ENCODE data around the gene RPS27.

Gene RPS27

DNA sequence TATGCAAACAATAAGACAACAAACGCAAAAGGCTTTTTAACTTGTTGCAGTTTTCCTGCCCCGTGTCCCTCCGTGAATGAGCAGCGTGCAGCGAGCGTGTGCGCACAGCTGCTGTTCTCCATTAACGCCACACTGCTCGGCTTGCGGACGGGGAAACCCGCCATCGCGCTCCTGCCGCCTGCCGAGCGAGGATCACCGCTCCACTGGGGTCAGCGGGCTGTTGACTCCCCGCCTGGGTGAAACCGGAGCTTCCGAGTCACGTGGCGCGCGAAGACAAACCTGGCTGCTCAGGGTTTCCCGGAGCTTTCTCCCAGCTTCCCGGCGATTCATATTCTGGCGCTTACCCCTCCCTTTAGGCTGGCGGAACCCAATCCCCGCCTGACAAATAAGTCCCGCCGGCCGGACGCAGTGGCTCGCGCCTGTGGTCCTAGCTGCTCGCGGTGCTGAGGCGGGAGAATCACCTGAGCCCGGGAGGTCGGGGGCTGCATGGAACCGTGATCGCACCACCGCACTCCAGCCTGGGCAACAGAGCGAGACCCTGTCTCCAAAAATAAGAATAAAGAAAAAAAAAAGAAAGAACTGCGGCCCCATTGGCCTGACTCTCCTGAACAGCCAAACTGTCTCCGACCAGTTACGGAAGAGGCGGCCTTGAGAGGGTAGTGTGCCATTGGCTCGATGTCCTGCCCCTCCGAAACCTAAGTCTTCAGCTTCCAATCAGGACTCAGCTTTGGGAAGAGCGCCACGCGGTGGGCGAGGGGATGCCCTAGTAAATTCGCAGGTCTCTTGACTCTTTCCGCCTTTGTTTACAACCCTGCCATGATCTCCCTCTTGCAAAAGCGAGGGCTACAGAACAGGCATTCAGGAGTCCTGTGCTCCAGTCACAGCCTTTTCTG is 23.2 kb upstream of the RPS27 start, which contains the start of gene CREB3L4:
Gene CREB3L4 (plus strand): TSS at position 796 of the 893 bp plus-strand sequence. CDS start 624 bp downstream, outside the sequence.
- TF ChIP-seq, protein P1, sequence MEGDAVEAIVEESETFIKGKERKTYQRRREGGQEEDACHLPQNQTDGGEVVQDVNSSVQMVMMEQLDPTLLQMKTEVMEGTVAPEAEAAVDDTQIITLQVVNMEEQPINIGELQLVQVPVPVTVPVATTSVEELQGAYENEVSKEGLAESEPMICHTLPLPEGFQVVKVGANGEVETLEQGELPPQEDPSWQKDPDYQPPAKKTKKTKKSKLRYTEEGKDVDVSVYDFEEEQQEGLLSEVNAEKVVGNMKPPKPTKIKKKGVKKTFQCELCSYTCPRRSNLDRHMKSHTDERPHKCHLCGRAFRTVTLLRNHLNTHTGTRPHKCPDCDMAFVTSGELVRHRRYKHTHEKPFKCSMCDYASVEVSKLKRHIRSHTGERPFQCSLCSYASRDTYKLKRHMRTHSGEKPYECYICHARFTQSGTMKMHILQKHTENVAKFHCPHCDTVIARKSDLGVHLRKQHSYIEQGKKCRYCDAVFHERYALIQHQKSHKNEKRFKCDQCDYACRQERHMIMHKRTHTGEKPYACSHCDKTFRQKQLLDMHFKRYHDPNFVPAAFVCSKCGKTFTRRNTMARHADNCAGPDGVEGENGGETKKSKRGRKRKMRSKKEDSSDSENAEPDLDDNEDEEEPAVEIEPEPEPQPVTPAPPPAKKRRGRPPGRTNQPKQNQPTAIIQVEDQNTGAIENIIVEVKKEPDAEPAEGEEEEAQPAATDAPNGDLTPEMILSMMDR (IDR thresholded peaks at IDR 0.05; ENCODE audit: control insufficient read depth, insufficient read depth, low read depth, low read length, missing control alignments), result peak; percentile 42

DNA sequence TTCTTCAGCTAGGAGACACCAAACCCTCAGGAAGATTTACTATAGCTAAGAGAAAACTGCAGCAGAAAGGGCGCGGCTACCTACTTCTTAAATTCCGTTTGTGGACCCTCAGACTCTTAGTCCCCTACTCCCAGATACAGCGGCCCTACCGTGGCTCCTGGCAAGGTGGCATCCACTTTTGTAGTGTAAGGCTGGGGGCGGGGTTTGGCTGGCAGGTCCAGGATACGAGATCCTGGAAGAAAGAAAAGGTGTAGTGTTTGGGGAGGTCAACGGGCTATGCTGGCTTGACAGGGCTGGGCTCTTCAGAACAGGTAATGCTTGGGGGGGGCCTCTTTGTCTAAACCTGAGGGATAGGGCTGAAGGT is 22.6 kb upstream of the RPS27 start:
- TF ChIP-seq, protein P1 (IDR thresholded peaks at IDR 0.05; ENCODE audit: control insufficient read depth, insufficient read depth, low read depth, low read length, missing control alignments), result no peak
- DNase-seq (ENCODE audit: low read depth), result no peak

More for the DNA sequence above, 23.2 kb upstream of the RPS27 start, which contains the start of gene CREB3L4:
- peak within 1 kb of the TSS; percentile 62 for H3K4me3 ChIP-seq (ENCODE audit: control insufficient read depth, low read depth, low read length)
- DNase-seq (ENCODE audit: low read depth), result peak; percentile 89

DNA sequence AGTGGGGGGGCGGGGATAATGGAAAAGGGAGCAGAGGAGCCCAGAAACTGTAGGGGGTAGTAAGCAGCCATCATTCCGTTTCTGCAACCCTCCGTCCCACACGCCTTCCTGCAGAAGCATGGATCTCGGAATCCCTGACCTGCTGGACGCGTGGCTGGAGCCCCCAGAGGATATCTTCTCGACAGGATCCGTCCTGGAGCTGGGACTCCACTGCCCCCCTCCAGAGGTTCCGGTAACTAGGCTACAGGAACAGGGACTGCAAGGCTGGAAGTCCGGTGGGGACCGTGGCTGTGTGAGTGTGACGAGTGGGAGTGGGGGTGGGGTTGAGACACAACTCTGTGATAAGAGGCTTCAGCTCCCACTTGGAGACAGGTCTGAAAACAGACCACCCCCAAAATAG is 22.2 kb upstream of the RPS27 start:
- TF ChIP-seq, protein P1 (IDR thresholded peaks at IDR 0.05; ENCODE audit: control insufficient read depth, insufficient read depth, low read depth, low read length, missing control alignments), result no peak
- no peak for DNase-seq (ENCODE audit: low read depth)
- H3K4me3 ChIP-seq (ENCODE audit: control insufficient read depth, low read depth, low read length), result peak overlapping the region; percentile 62

More for the DNA sequence above, 22.6 kb upstream of the RPS27 start:
- peak overlapping the region; percentile 62 for H3K4me3 ChIP-seq (ENCODE audit: control insufficient read depth, low read depth, low read length)

DNA sequence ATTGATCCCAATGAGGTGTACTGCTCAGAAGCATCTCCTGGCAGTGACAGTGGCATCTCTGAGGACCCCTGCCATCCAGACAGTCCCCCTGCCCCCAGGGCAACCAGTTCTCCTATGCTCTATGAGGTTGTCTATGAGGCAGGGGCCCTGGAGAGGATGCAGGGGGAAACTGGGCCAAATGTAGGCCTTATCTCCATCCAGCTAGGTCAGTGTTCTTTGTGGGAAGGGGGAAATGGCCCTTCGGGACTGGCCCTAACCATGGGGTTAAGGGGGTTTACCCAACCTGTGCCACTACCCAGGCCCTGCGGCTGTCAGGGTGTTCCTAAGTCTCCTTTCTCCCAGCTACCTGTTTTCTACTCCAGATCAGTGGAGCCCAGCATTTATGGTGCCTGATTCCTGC is 21.6 kb upstream of the RPS27 start:
- no peak overlapping the region for H3K4me3 ChIP-seq (ENCODE audit: control insufficient read depth, low read depth, low read length)
- DNase-seq (ENCODE audit: low read depth), result no peak
- TF ChIP-seq, protein P1 (IDR thresholded peaks at IDR 0.05; ENCODE audit: control insufficient read depth, insufficient read depth, low read depth, low read length, missing control alignments), result no peak

DNA sequence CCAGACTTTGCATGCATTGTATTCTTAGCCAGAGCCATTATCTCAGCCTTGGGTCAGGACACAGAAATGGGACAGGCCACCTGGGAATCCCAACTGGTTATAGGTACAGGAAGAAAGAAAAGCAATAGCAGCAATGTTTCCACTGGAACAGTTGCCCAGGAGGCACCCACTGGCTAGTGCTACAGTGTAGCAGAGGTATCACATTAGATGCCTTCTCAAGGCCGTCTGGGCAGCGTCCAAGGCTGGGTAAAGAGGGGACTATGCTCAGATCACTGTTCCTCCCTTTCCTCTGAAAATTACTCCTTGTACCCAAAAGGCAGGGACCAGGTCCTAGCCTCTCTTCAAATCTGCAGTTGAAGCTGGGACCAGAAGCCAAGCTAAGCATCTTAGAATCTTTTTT is 20.2 kb upstream of the RPS27 start:
- DNase-seq (ENCODE audit: low read depth), result no peak
- no peak overlapping the region for H3K4me3 ChIP-seq (ENCODE audit: control insufficient read depth, low read depth, low read length)
- TF ChIP-seq, protein P1 (IDR thresholded peaks at IDR 0.05; ENCODE audit: control insufficient read depth, insufficient read depth, low read depth, low read length, missing control alignments), result no peak

DNA sequence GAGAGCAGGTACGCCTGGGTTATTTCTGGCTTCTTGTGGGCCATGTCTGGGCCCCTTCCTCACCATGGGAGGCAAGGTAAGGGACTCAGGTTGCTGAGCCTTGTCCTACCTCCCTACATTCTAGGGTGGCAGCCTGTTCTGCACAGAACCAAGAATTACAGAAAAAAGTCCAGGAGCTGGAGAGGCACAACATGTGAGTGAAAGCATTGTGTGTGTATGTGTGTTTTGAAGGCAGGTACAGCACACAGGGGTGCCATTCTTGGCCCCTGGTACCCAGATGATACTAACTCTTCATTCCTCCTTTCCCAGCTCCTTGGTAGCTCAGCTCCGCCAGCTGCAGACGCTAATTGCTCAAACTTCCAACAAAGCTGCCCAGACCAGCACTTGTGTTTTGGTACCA is 17.5 kb upstream of the RPS27 start:
- no peak overlapping the region for H3K4me3 ChIP-seq (ENCODE audit: control insufficient read depth, low read depth, low read length)
- TF ChIP-seq, protein P1 (IDR thresholded peaks at IDR 0.05; ENCODE audit: control insufficient read depth, insufficient read depth, low read depth, low read length, missing control alignments), result no peak
- no peak for DNase-seq (ENCODE audit: low read depth)
